ENCODE results near the gene RAB5A.

DNA sequence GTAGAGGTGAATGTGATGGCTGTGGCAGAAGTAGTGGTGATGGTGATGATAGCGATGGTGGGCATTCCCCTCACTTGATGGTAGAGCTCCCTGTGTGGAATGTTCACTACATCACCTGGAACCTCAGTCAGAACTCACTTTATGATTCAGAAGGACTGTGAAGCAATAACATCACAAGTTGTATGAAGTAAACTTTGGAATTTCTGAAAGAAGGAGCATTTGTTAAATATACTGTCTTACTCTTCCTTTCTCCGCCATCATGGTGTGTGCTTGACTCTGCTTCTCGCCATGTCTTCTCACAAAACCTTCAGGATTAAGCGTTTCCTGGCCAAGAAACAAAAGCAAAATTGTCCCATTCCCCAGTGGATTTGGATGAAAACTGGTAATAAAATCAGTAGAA is 65.3 kb downstream of the RAB5A start, which contains the start of gene PP2D1:
- TF ChIP-seq CTCF (IDR thresholded peaks at IDR 0.05) (no peak), ZBTB33 (IDR thresholded peaks at IDR 0.05; ENCODE audit: borderline replicate concordance, low read depth) (no peak), SMC3 (IDR thresholded peaks at IDR 0.05; ENCODE audit: low read depth, low read length) (no peak), NRF1 (IDR thresholded peaks at IDR 0.05; ENCODE audit: low read depth, low read length) (no peak), EZH2phosphoT487 (IDR thresholded peaks at IDR 0.05; ENCODE audit: borderline replicate concordance, low read depth) (no peak), RFX5 (IDR thresholded peaks at IDR 0.05; ENCODE audit: low read length) (no peak), EP300 (IDR thresholded peaks at IDR 0.05; ENCODE audit: borderline replicate concordance in 1 of 2, low read depth in 1 of 2, low read length in 1 of 2) (no peak), REST (IDR thresholded peaks at IDR 0.05; ENCODE audit: low read depth, low read length) (no peak), YY1 (IDR thresholded peaks at IDR 0.05; ENCODE audit: low read depth) (no peak), CHD2 (IDR thresholded peaks at IDR 0.05; ENCODE audit: low read length, partially characterized antibody) (no peak), POLR2AphosphoS5 (IDR thresholded peaks at IDR 0.05; ENCODE audit: low read depth, low read length) (no peak)
- TF ChIP-seq, protein P1, sequence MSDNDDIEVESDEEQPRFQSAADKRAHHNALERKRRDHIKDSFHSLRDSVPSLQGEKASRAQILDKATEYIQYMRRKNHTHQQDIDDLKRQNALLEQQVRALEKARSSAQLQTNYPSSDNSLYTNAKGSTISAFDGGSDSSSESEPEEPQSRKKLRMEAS (IDR thresholded peaks at IDR 0.05; ENCODE audit: low read depth): no peak

All from SK-N-SH (cell line).